Adrenal gland (tissue), 12 donors: ENCODE results near the gene OPCML. TPM values are rescaled to one million over a fixed set of nuclear protein-coding genes. Genes with fewer than 3 reads are reported as not detected.

Experiments
- DNase-seq, 7 donors: peaks; one replicate each; pipeline ENCODE4 v3.0.0-alpha.2; 2019 to 2020
- H3K27ac ChIP-seq, 5 donors: fragments of 200-600 bp; sonication (generic) in 4 of 5; 1 replicate in 3 of 5; 2 replicates in 2 of 5; pipeline versions ENCODE4 v1.5.1 to v1.8.0; 2016 to 2020; ENCODE audit warnings: mild to moderate bottlenecking in 1 of 5
- H3K27me3 ChIP-seq: fragments of 200-600 bp; 2 replicates; pipeline ENCODE4 v1.8.0; 2021
- H3K36me3 ChIP-seq, 2 donors: fragments of 200-600 bp; replicated peaks in 1 of 2; 1 replicate in 1 of 2; 2 replicates in 1 of 2; pipeline versions ENCODE4 v1.5.1 to v1.8.0; 2018 to 2022
- H3K4me1 ChIP-seq, 2 donors: fragments of 200-600 bp; replicated peaks in 1 of 2; 1 replicate in 1 of 2; 2 replicates in 1 of 2; pipeline versions ENCODE4 v1.5.1 to v1.8.0; 2018 to 2021
- H3K4me3 ChIP-seq, 4 donors: fragments of 200-600 bp; sonication (generic) in 3 of 4; one replicate each; pipeline ENCODE4 v1.5.1; 2016 to 2018
- H3K9me3 ChIP-seq, 3 donors: fragments of 200-600 bp; sonication (generic) in 1 of 3; replicated peaks in 1 of 3; 1 replicate in 2 of 3; 2 replicates in 1 of 3; pipeline versions ENCODE4 v1.5.1 to v1.8.0; 2016 to 2021
- POLR2A ChIP-seq, 2 donors: fragments of 450-650 bp; IDR thresholded peaks; one replicate each; pipeline ENCODE4 v1.6.1; 2017; ENCODE audit warnings: antibody characterized with exemption in 2 of 2, mild to moderate bottlenecking in 2 of 2, moderate library complexity in 1 of 2
- WGBS, 4 donors: extraction: QIAGEN DNeasy Blood & Tissue Kit in 2 of 4; methylation state at CpG; one replicate each; pipeline versions ENCODE4 v1.1.5 to v1.1.7; 2013 to 2017; 5-methylcytosine and 5-hydroxymethylcytosine counted together
- intact Hi-C, 2 donors: fragments of 100-400 bp; cut with DNase I; formaldehyde crosslinking; loops; one replicate each; pipeline versions ENCODE4 v1.14.1 to v1.15.0; 2022 to 2023
- polyA plus RNA-seq, 3 donors: library from polyadenylated mRNA; stranded (reverse); fragments of 200-250 nt in 2 of 3; fragments of 350-450 nt in 1 of 3; fragmentation: Illumina TruSeq in 1 of 3; extraction: RNeasy Lipid Tissue Mini Kit (QIAGEN cat#74804) in 1 of 3; gene quantifications; one replicate each; pipeline ENCODE4 v1.2.3, GENCODE V29; 2013 to 2014
- total RNA-seq, 9 donors: library from RNA; depleted of rRNA in 4 of 9; stranded (reverse); fragments of >200 nt in 4 of 9; fragments of 120-200 nt in 1 of 9; fragmentation: NEBNext Ultra II Directional in 1 of 9; extraction: Animal tissue kit (Norgen Biotek cat#: 25700) in 1 of 9; gene quantifications; one replicate each; pipeline versions ENCODE4 v1.1.0 to v1.2.4, GENCODE V29; 2013 to 2023
- TF ChIP-seq, protein P1 (sequence below), 6 experiments: fragments of 450-650 bp in 4 of 6; fragments of 200-600 bp in 2 of 6; sonication (generic) in 1 of 6; IDR thresholded peaks; 1 replicate in 5 of 6; 2 replicates in 1 of 6; pipeline versions ENCODE4 v1.5.1 to v1.8.0; 2016 to 2021; ENCODE audit warnings: antibody characterized with exemption in 6 of 6, mild to moderate bottlenecking in 2 of 6, moderate library complexity in 1 of 6
- donor health status: healthy with polysubstance abuse.
- donor health status: Bipolar disorder and iron deficiency.
- donor health status: DM: yes; HTN: yes; CAD: no.
- donor health status: DM: no; HTN: no; CAD: no.
- donor health status: DM: no; HTN: no; CAD: no.
- donor health status: DM: yes; HTN: yes; CAD: no.

OPCML gene
- total and polyA plus RNA-seq, 12 donors: 0.10 to 5.5 (median 0.72) TPM; not detected in 5

GRCh38 chr11:132790971-132791370 lies 741.3 kb downstream of the OPCML start:
- Histone ChIP-seq H3K9me3 (no peaks in the 10 kb centered on the region), H3K36me3 (no peaks in the 10 kb centered on the region), H3K27ac (no peak overlapping the region), H3K4me3 (no peak overlapping the region), H3K4me1 (no peaks in the 10 kb centered on the region), H3K27me3 (no peaks in the 10 kb centered on the region)
- TF ChIP-seq, protein P1, sequence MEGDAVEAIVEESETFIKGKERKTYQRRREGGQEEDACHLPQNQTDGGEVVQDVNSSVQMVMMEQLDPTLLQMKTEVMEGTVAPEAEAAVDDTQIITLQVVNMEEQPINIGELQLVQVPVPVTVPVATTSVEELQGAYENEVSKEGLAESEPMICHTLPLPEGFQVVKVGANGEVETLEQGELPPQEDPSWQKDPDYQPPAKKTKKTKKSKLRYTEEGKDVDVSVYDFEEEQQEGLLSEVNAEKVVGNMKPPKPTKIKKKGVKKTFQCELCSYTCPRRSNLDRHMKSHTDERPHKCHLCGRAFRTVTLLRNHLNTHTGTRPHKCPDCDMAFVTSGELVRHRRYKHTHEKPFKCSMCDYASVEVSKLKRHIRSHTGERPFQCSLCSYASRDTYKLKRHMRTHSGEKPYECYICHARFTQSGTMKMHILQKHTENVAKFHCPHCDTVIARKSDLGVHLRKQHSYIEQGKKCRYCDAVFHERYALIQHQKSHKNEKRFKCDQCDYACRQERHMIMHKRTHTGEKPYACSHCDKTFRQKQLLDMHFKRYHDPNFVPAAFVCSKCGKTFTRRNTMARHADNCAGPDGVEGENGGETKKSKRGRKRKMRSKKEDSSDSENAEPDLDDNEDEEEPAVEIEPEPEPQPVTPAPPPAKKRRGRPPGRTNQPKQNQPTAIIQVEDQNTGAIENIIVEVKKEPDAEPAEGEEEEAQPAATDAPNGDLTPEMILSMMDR (IDR thresholded peaks at IDR 0.05): no peak
- TF ChIP-seq POLR2A (IDR thresholded peaks at IDR 0.05): no peak
- no peak for DNase-seq
- WGBS, 4 donors: 83 to 92% (median 87%) methylated on average over 7 of the region's 7 CpGs
- intact Hi-C loops: no loop called here

DNA sequence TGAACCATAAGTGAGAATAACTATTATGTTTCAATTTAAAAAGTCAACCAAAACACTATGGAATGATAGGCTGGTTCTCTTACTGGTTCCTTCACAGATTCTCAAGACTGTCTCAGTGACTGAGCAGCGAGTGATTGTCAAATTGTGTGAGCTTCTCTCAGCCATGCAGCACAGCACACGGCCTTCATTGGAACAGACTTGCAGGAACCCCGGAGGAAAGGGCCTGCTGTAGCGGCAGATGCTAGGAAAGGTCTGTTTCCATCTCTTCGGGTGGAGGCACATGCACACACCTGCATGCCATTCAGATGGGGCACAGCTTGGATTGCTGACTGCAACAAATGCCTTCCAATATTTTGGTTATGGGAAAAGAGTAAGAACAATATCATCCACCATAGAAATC lies 741.8 kb downstream of the OPCML start:
- Histone ChIP-seq H3K27me3 (no peaks in the 10 kb centered on the region), H3K4me3 (no peak overlapping the region), H3K27ac (no peak overlapping the region), H3K36me3 (no peaks in the 10 kb centered on the region), H3K4me1 (no peaks in the 10 kb centered on the region), H3K9me3 (no peaks in the 10 kb centered on the region)
- DNase-seq: no peak
- intact Hi-C loops: no loop called here
- WGBS, 4 donors: 86 to 93% (median 88%) methylated on average over 5 of the region's 5 CpGs
- no peak for TF ChIP-seq POLR2A (IDR thresholded peaks at IDR 0.05)
- TF ChIP-seq, protein P1 (IDR thresholded peaks at IDR 0.05): no peak

DNA sequence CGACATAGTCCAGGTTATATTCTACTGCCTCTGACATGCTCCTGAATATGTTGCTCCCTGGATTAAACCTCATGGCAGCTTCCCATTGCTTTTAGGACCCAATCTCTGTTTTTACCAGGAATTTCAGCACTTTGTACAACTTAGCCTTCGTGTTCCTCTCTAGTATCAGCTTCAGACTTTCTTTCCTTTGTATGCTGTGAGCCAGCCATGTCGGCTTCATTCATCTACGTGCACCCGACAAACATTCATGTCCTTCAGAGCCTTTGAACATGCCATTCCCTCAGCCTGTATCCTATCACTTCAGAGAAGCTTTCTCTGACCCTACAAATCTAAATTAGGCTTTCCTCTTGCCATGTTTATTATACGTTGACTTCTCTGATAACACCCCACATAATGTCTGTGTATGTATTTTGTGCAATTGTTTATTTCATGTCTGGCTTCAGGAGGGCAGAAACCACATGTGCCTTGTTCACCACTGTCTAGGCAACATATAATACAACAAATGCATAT lies 743.4 kb downstream of the OPCML start:
- no peak for TF ChIP-seq POLR2A (IDR thresholded peaks at IDR 0.05)
- intact Hi-C loops: no loop called here
- H3K36me3 ChIP-seq: no peaks in the 10 kb centered on the region
- no peak overlapping the region for H3K4me3 ChIP-seq
- DNase-seq: no peak
- 72 to 79% (median 74%) methylated on average over 6 of the region's 6 CpGs for WGBS, 4 donors
- no peaks in the 10 kb centered on the region for H3K27me3 ChIP-seq
- no peak overlapping the region for H3K27ac ChIP-seq
- H3K4me1 ChIP-seq: no peaks in the 10 kb centered on the region
- no peaks in the 10 kb centered on the region for H3K9me3 ChIP-seq

DNA sequence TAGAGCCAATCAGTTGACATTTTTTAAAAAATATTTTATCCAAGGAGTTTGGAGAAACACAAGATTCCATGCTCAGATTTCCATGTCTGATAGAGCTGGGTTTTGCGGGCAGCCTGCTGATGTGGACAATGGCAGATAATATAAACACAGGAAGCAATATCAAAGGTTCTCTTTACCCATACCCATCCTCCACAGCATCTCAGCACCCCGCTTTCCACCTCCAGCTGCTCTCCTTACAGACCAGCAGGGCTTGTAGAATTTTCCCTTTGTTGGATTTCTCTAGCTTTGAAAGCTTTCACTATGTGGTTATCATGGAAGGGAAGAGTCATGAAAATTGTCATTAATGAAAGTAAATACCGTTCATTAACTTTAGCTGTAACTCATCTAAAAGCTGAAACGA lies 746.4 kb downstream of the OPCML start:
- TF ChIP-seq, protein P1 (IDR thresholded peaks at IDR 0.05): no peak
- no peak for TF ChIP-seq POLR2A (IDR thresholded peaks at IDR 0.05)
- Histone ChIP-seq H3K4me3 (no peak overlapping the region), H3K9me3 (no peaks in the 10 kb centered on the region), H3K4me1 (no peaks in the 10 kb centered on the region), H3K36me3 (no peaks in the 10 kb centered on the region), H3K27me3 (no peaks in the 10 kb centered on the region), H3K27ac (no peak overlapping the region)
- intact Hi-C loops: no loop called here
- 68 to 80% (median 71%) methylated on average over 4 of the region's 4 CpGs for WGBS, 4 donors
- no peak for DNase-seq

DNA sequence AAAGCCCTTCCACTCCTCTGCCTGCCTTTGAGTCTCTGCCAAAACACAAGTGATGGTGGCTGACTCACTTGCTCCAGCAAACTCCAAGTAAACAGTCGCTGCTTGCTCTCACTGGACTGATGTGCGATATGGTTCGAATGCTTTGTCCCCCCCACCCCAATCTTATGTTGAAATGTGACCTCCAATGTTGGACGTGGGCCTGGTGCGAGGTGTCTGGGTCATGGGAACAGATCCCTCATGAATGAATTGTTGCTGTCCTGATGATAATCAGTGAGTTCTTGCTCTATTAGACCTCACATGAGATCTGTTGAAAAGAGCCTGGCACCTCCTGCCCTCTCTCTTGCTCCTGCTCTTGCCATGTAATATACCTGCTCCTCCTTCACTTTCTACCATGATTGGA lies 747.9 kb downstream of the OPCML start:
- Histone ChIP-seq H3K27me3 (no peaks in the 10 kb centered on the region), H3K9me3 (no peaks in the 10 kb centered on the region), H3K36me3 (no peaks in the 10 kb centered on the region), H3K4me1 (no peaks in the 10 kb centered on the region), H3K4me3 (no peak overlapping the region), H3K27ac (no peak overlapping the region)
- intact Hi-C loops: no loop called here
- peak in 2 of 7 donors; percentile 2 to 18 for DNase-seq
- WGBS, 4 donors: 47 to 76% (median 60%) methylated on average over 2 to 5 of the region's 5 CpGs
- TF ChIP-seq, protein P1 (IDR thresholded peaks at IDR 0.05): no peak
- no peak for TF ChIP-seq POLR2A (IDR thresholded peaks at IDR 0.05)
